ENCODE data around the gene ANKRD53.
"Not testable (repeated sequence)": the region's sequence is repeated elsewhere in the genome, so short reads cannot be mapped to it uniquely, and the experiment has no call there.

The ANKRD53 gene

DNA sequence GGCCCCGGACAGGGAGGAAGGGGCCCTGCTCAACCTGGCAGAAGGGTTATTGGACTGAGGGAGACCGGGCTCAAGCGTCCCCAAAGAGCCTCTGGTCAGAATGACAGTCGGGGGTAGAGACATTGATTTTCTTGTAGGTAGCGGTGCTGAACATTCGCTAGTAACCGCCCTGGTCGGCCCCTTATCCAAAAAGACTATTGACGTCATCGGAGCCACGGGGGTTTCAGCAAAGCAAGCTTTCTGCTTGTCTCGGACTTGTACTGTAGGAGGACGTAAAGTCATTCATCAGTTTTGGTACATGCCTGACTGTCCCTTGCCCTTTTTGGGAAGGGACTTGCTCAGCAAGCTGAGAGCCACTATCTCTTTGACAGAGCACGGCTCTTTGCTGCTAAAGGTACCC lies 43.0 kb downstream of the ANKRD53 start:
- not testable (repeated sequence) for DNase-seq

- not testable (repeated sequence) for DNase-seq
These were observed 45.3 kb downstream of the ANKRD53 start for GRCh38 chr2:71023553-71024243.

Data from hematopoietic multipotent progenitor cell treated with erythropoietin and hydrocortisone succinate and interleukin-3 and kit ligand, for 8 days (in vitro differentiated cells).